HG03558 (cell line): ENCODE results near the gene TRIP12.
"Not testable (repeated sequence)": the region's sequence is repeated elsewhere in the genome, so short reads cannot be mapped to it uniquely, and the experiment has no call there.

Experiments
- ATAC-seq: cut with Tn5 transposase; IDR thresholded peaks from one replicate; pipeline ENCODE4 v1.9.1; 2021; ENCODE audit warnings: moderate number of reproducible peaks; ENCODE audit not compliant: unreplicated experiment; ENCODE audit errors: extremely low read depth

TRIP12 gene

DNA sequence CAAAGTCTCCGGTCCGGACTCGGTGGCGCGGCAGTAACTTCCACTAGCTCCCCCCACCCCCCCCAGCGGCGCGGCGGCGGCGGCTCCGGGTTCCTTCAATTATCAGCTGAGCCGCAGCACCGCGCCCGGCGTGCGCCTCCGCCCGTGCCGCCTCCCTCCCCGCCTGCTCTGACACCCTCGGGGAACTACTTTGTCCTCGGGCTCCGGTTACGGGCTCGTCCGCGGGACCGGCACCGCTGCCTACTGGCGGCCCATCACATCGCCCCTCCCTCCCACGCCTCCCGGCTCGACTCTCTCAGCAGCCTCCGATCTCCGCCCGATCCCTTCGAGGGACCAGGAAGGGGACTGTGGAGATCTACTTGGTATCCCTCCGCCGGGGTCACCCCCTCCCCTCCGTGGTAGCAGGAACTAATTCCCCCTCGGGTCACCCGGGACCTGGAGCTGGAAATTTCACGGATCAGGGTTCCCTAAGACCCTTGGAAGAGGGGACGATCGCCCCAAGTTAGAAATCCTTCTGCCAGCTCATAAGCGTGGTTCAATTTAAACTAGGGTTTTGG, at the start of gene TRIP12:
Gene TRIP12, minus strand, starts transcription at position 118 of the 557 bp plus-strand sequence. CDS start 41,930 bp downstream, outside the sequence.
- peak; percentile 61 for ATAC-seq

DNA sequence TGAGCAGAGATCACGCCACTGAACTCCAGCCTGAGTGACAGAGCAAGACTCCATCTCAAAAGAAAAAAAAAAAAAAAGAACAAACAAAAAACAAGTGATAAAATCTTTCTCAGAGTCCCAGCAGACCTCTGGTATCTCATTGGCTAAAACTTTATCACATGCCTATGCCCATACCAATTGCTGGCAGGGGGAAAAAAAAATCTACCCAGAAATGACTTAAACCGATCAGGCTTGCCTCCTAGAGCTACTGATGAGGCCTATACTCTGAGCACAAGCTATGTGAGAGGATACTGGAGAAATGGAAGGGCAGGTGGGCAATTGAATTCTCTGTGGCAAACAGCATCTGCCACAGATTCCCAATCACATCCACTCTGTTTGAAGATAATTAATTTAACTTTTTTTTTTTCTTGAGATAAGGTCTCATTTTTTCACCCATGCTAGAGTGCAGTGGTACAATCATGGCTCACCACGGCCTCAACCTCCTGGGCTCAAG, 49.5 kb upstream of the TRIP12 start:
- no peak for ATAC-seq

- no peak for ATAC-seq
Observed at GRCh38 chr2:229970406-229970805, 48.6 kb upstream of the TRIP12 start.

- no peak for ATAC-seq
Observed at GRCh38 chr2:229969921-229970320, 48.1 kb upstream of the TRIP12 start.

- ATAC-seq, result not testable (repeated sequence)
Observed at GRCh38 chr2:229963596-229963995, 41.8 kb upstream of the TRIP12 start.

GRCh38 chr2:229956491-229956890, 34.7 kb upstream of the TRIP12 start:
- ATAC-seq, result no peak

- ATAC-seq, result no peak
Observed at GRCh38 chr2:229955663-229956062, 33.9 kb upstream of the TRIP12 start.

DNA sequence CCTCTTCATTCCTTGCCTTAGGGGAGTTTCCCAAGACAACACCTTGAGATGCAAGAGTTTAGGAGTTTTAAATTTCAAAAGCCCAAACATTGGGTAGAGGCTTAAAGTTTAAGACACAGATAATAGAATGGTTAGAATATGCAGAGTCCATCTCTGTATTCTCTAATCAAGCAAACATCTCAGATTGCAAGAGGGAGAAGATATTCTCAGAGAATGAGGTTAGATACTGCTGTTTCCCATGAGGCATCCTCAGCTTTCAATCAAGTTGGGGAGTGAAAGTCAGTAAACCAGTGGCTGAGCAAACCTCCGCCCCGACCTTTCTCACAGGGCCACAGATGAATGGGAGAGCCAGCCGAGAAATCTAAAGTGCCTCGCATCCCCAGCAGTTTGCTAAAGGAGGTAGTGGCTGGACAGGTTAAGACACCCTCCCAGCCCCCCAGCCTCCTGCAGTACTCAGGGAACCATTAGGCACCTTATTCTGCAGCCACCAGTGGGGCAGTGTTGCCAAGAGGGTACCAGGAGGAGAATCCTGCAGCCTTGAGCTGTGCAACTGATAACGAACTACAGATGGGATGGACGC, 30.5 kb upstream of the TRIP12 start:
- ATAC-seq, result no peak

DNA sequence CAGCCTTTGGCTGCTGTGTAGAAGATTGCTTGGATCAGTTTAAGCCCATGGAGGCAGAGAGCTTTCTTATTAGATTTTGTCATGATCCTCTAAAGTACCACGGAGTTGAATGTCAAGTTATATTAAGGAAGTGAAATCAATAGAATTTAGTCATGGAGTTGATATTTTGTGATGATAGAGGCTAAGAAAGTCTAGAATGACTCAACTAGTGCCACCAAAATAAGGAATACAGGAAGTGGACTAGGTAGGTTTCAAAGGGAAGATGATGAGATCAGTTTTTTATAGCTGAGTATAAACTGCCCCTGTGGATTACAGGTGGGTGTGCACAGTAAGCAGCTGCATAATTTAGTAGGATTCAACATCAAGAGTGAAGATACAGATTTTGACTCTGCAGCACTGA, 25.7 kb upstream of the TRIP12 start:
- ATAC-seq, result peak; percentile 62

DNA sequence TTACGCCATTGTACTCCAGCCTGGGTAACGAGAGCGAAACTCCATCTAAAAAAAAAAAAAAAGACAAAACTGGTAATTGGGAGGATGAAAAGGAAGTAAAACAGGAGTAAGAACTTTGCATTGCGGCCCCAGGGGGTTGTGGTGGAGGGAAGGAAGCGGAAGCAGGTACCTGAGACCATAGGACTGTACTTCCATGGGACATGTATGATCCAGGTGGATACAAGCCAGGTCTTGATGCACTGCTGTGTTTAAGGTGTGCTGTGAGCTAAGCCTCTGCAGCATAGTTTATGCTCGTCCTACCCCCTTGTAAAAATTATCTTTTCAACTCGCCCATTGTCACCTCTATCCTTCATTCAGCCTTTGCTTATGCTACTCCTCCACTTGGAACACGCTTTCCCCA, 24.2 kb upstream of the TRIP12 start:
- ATAC-seq, result no peak

DNA sequence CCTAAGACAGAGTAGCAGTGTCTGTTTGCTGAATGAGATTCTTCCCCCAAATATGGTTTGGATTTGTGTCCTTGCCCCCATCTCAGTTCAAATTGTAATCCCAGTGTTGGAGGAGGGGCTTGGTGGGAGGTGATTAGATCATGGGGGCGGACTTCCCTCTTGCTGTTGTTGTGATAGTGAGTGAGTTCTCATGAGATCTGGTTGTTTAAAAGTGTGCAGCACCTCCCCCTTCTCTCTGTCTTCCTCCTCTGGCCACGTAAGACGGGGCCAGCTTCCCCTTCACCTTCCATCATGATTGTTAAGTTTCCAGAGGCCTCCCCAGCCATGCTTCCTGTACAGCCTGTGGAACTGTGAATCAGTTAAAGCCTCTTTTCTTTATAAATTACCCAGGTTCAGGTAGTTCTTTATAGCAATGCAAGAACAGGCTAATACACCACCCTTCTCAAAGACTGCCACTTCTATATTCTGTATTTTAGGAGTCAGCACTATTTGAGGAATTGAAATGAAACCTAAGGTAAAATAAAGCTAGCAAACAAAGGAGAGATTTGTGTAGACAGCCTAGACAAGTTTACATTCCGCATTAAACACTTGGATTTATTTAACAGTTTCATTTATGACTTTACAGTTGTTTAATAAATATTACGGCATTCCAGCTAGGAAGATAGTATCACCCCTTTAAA, 22.1 kb upstream of the TRIP12 start:
- ATAC-seq, result no peak

- no peak for ATAC-seq
Observed at GRCh38 chr2:229943171-229943570, 21.4 kb upstream of the TRIP12 start.

- ATAC-seq, result no peak
Observed at GRCh38 chr2:229942671-229943070, 20.9 kb upstream of the TRIP12 start.

- ATAC-seq, result no peak
Observed at GRCh38 chr2:229937537-229937936, 15.7 kb upstream of the TRIP12 start.

DNA sequence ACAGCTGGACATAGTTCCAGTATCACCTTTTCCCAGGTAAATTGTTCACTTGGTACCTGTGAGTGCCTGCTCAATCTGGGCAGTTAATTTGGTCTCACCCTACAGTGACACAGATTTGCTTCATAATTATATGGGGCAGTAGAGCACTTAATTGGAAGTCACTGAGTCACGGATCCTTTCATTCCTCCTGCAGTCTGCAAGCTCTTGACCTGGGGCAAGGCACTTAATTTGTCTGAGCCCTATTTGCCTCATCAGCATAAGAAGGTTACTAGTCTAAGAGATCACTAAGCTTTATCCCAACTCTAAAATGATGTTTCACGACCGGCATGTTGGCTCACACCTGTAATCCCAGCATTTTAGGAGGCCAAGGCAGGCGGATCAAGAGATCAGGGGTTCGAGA, 9.4 kb upstream of the TRIP12 start:
- ATAC-seq, result no peak

DNA sequence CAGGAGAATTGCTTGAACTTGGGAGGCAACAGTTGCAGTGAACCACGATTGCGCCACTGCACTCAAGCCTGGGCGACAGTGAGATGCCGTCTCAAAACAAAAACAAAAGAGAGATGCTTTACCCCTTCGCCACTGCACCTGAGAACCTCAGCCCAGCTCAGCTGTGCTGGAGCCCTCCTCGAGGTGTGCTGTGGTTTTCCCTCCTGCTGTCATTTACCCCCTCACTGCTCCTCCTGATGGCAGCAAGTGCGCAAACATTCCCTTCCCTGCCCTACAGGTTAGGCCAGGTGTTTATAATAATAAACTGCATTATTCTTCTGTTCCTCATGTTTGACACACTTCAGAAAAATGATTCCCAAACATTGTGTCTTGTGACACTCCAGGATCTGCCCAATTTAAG, 8.8 kb upstream of the TRIP12 start:
- no peak for ATAC-seq

- no peak for ATAC-seq
Observed at GRCh38 chr2:229927817-229928321, 6.1 kb upstream of the TRIP12 start.

GRCh38 chr2:229925201-229925600, 3.4 kb upstream of the TRIP12 start:
- no peak for ATAC-seq

GRCh38 chr2:229924541-229924940, 2.7 kb upstream of the TRIP12 start:
- ATAC-seq, result not testable (repeated sequence)

GRCh38 chr2:229922449-229923386, 909 bp upstream of the TRIP12 start, which contains the start of gene FBXO36:
Gene FBXO36, plus strand, starts transcription at chr2:229922503. Its CDS starts 11 bp downstream, at chr2:229922514.
- peak; percentile 32 for ATAC-seq
